ENCODE results near the gene TMEM117.

TMEM117 gene

DNA sequence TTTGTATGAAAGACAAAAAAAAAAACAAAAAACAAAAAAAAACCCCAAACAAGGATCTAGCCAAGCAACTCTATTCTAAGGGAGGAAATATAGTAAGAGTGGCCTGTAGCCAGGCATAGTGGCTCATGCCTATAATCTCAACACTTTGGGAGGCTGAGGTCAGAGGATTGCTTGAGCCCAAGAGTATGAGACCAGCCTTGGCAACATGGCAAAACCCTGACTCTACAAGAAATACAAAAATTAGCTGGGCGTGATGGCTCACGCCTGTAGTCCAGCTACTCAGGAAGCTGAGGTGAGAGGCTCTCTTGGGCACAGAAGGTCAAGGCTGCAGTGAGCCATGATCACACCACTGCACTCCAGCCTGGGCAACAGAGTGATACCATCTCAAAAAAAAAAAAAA, 47.9 kb downstream of the TMEM117 start:
- no peak for DNase-seq (ENCODE audit: extremely low read depth in 1 of 2, low read depth in 1 of 2)

GRCh38 chr12:43884683-43885410, 49.0 kb downstream of the TMEM117 start:
- DNase-seq (ENCODE audit: extremely low read depth in 1 of 2, low read depth in 1 of 2): no peak

- DNase-seq (ENCODE audit: extremely low read depth in 1 of 2, low read depth in 1 of 2): no peak
Measured at GRCh38 chr12:43887397-43887796, 51.5 kb downstream of the TMEM117 start.

DNA sequence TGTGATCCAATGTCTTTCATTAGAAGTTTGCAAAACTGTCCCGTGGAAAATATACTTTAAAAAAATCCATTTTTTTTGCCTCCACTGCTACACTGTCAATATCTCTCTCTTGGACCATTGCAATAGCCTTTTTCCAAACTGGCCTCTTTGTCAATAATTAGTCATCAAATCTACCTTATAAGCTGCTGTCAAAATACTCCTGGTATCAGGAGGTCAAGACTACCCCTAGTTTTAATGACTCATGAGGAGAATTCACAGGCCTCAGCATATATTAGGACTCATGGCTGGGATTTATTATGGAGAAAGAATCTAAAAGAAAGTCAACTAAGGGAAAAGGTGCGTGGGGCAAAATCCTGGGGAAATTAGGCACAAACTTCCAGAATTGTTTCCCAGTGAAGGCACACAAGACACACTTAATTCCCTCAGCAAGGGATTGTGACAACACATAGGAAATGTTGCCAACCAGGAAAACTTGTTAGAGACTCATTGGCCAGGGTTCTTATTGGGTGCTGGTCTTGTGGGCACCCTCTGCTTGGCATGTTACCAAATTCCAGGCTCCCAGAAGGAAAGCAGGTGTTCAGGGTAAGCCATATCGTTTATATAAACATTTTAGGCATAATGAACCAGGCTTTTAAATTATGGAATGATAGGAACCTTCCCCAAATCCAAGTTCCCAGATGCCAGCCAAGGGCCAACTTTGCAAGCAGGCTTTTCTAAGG, 56.1 kb downstream of the TMEM117 start:
- DNase-seq (ENCODE audit: extremely low read depth in 1 of 2, low read depth in 1 of 2): no peak

GRCh38 chr12:43893670-43894069, 57.8 kb downstream of the TMEM117 start:
- DNase-seq (ENCODE audit: extremely low read depth in 1 of 2, low read depth in 1 of 2): no peak

DNA sequence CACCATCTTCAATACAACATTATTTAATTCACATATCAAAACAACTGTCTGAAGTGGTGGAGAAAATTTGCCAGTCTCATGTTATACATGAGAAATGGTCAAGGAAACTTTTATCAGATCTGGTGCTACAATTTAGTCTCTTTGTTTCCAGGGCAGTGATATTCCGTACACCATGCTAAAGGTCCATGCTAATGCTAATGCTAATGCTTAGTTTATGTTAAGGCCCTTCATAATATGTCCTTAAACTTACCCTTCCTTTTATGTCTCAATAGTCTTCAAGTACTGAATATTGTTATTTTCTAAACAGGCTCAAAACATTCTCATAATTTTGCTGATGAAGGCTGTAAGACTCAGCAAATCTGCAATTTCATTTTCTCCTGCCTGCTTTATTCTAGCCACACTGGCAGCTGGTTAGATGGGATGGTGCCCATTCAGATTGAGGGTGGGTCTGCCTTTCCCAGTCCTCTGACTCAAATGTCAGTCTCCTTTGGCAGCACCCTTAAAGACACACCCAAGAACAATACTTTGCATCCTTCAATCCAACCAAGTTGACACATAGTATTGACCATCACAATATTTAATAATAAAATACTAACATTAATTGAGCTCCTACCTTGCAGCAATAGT, 59.8 kb downstream of the TMEM117 start:
- no peak for DNase-seq (ENCODE audit: extremely low read depth in 1 of 2, low read depth in 1 of 2)

- DNase-seq (ENCODE audit: extremely low read depth in 1 of 2, low read depth in 1 of 2): no peak
Measured at GRCh38 chr12:43896496-43896895, 60.6 kb downstream of the TMEM117 start.

GRCh38 chr12:43898474-43898873, 62.6 kb downstream of the TMEM117 start:
- DNase-seq (ENCODE audit: extremely low read depth in 1 of 2, low read depth in 1 of 2): no peak

GRCh38 chr12:43899574-43899973, 63.7 kb downstream of the TMEM117 start:
- DNase-seq (ENCODE audit: extremely low read depth in 1 of 2, low read depth in 1 of 2): no peak

DNA sequence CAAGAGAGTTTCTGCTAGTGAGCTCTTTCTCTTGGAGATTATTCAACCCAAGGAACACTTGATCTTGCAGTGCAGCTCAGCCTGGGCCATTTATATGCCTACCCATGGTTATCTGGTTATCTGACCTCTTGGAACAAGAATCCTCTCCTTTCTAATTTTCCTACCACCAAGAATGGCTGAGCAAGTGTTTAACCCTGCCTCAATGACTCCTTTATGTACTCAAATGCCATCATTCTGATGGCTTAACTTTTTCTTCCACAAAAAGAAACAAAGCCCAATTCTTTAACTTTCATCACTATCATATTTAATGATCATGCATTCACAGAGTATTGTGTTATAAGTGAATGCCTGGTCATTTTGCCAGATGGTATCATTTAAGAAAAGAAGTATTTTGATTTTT, 67.8 kb downstream of the TMEM117 start:
- no peak for DNase-seq (ENCODE audit: extremely low read depth in 1 of 2, low read depth in 1 of 2)

DNA sequence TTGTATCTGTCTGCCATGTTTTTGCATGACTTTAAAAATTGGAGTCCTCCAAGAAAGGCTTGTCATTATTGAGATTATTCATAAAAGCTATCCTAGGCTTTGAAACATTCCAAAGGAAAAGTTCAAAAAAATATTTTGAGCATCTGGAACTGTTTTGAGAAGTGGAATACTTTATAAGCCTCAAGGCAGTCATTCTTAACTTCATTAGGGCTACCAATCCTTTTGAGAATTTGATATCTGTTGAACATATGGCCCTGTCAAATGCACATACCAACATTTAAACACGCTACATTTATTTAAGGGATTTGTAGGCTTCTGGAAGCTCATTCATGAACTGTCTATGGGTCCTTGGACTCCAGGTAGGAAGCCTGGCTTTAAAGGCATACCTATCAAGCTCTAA, 77.0 kb downstream of the TMEM117 start:
- DNase-seq (ENCODE audit: extremely low read depth in 1 of 2, low read depth in 1 of 2): no peak

DNA sequence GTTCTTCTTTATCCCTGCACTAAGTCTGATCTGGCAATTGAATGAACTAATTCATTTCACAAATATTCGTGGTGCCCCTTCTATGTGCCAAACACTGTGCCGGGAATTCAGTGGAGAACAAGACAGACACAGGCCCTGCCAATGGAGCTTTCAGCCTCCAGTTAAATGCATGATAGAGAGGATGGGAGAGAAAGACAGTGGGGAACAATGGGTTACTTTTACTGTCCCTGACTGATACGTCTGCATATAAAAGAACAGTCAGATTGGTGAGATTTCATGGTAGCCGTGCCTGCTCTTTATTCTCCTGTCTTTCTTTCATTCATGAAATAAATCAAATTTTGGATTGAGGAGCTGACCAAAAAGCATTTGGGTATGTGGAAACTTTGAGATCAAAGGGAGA, 78.5 kb downstream of the TMEM117 start:
- no peak for DNase-seq (ENCODE audit: extremely low read depth in 1 of 2, low read depth in 1 of 2)

GRCh38 chr12:43914923-43915468, 79.1 kb downstream of the TMEM117 start:
- DNase-seq (ENCODE audit: extremely low read depth in 1 of 2, low read depth in 1 of 2): no peak

- no peak for DNase-seq (ENCODE audit: extremely low read depth in 1 of 2, low read depth in 1 of 2)
Measured at GRCh38 chr12:43917896-43918295, 82.0 kb downstream of the TMEM117 start.

DNA sequence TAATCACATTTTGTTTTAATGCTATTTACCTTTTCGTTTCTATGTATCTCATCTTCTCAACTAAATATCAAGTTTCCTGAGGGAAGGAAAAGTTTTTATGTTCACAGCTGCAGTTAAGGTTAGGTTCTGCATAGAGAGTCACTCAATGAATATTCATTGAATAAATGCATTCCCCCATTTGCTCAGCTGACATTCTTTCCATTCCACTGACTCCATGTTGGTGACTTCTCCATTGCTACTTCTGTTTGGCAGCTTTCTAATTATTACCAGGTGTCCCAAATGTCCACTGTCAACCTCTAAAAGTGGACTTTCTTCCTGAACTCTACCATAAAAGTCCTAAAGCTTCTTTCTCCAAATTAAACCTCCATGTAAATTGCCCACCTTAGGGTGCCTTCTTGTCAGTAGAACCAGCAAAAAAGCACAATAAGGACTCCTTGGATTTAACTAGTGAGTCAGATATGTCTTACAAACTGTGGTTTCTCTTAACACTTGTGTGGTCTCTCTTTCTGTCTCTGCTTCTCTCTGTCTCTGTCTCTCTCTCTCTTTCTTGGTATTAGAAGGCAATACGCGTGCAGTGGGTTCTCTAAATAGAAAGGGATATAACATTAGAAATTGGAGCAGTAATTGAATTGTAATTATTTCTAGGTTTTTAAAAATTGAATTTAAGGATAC, 85.9 kb downstream of the TMEM117 start:
- no peak for DNase-seq (ENCODE audit: extremely low read depth in 1 of 2, low read depth in 1 of 2)

DNA sequence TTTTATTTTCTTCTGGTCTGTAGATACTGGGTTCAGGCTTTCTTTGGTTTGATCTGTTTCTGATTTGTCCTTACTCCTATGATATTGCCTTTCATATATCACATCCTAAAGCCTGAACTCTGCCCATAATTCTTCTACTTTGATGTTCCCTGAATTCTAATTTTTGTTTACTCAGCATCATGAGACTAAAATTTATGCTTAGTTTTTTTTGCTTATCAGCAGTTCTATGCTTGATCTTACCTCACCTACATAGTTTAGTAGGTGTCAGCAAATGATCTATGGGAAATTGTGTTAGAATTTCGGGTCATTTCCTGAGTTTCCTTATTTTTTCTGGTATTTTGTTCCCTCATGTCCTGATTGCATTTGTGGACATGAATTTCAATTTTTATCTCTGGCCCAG, 94.2 kb downstream of the TMEM117 start:
- DNase-seq (ENCODE audit: extremely low read depth in 1 of 2, low read depth in 1 of 2): no peak

GRCh38 chr12:43931187-43931586, 95.3 kb downstream of the TMEM117 start:
- no peak for DNase-seq (ENCODE audit: extremely low read depth in 1 of 2, low read depth in 1 of 2)

DNA sequence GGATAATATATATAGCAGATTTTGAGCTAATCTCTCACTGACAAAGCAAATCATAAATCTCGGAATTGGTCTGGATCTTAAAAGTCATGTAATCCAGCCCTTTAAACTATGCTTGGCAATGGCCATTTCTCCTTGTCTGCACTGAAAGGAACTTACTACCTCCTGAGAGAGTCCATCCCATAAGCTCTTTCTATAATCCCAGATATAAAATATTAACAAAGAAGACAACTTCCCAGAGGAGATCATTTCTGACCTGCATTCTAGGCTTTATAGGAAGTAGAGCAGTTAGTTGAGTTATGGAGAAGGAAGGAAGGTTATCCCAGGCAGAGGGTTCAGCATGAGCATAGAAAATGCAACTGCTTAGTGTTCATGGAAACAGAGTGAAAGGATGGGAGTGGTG, 99.7 kb downstream of the TMEM117 start:
- DNase-seq (ENCODE audit: extremely low read depth in 1 of 2, low read depth in 1 of 2): no peak

- DNase-seq (ENCODE audit: extremely low read depth in 1 of 2, low read depth in 1 of 2): no peak
Measured at GRCh38 chr12:43937947-43938346, 102.1 kb downstream of the TMEM117 start.

DNA sequence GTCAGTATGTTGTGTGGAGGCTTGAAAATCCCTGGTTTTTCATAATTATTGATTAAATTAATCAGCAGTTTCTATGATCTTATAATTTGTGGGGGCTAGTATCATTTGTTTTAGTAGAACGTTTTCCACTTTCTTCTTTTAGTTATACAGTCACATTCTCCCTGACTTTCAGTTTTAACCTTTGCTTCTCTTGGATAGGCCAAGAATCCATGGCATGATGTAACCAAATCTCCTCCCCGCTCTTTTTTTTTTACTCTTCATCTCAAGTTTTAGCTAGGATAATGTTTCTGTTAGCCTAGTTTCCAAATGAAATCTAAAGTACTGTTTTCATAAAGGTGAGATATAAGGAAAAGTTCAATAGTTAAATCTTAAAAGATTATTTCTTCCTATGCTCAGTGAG, 106.5 kb downstream of the TMEM117 start:
- DNase-seq (ENCODE audit: extremely low read depth in 1 of 2, low read depth in 1 of 2): no peak

DNA sequence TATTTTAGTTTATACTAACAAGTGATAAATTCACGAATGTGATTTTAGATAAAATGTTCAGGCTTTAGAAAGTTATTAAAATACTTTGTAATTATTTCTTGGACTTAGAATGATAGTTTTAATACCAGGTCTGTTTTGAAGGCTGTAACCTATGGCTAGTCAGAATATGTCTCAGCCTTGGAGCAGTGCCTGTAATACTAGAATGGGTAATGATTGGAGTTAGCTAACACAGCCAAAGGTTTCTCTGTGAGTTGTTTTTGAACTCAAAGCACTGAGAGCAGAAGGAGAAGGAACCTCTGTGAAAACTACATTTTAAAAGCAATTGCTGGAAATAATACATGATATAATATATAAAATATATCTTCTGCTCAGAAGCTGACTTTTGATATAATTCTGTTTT, 110.1 kb downstream of the TMEM117 start:
- no peak for DNase-seq (ENCODE audit: extremely low read depth in 1 of 2, low read depth in 1 of 2)
